ENCODE data around the gene NDUFAF4.

Gene NDUFAF4

GRCh38 chr6:96897396-96898240, at the start of gene NDUFAF4:
Gene NDUFAF4 (minus strand): TSS chr6:96897891. CDS start chr6:96897801, 90 bp downstream.
- DNase-seq (ENCODE audit: low spot score) = peak; percentile 97

GRCh38 chr6:96947055-96947454, 49.4 kb upstream of the NDUFAF4 start:
- DNase-seq (ENCODE audit: low spot score) = no peak

- DNase-seq (ENCODE audit: low spot score) = no peak
Measured at GRCh38 chr6:96943555-96944215, 46.0 kb upstream of the NDUFAF4 start.

- no peak for DNase-seq (ENCODE audit: low spot score)
Measured at GRCh38 chr6:96942676-96943075, 45.0 kb upstream of the NDUFAF4 start.

GRCh38 chr6:96940322-96940721, 42.6 kb upstream of the NDUFAF4 start:
- no peak for DNase-seq (ENCODE audit: low spot score)

GRCh38 chr6:96939007-96939805, 41.5 kb upstream of the NDUFAF4 start:
- peak; percentile 66 for DNase-seq (ENCODE audit: low spot score)

GRCh38 chr6:96934087-96934486, 36.4 kb upstream of the NDUFAF4 start:
- DNase-seq (ENCODE audit: low spot score) = no peak

- DNase-seq (ENCODE audit: low spot score) = no peak
Measured at GRCh38 chr6:96931198-96931597, 33.5 kb upstream of the NDUFAF4 start.

GRCh38 chr6:96929741-96930140, 32.0 kb upstream of the NDUFAF4 start:
- DNase-seq (ENCODE audit: low spot score) = no peak

GRCh38 chr6:96927660-96928059, 30.0 kb upstream of the NDUFAF4 start:
- no peak for DNase-seq (ENCODE audit: low spot score)

GRCh38 chr6:96926425-96926824, 28.7 kb upstream of the NDUFAF4 start:
- no peak for DNase-seq (ENCODE audit: low spot score)

GRCh38 chr6:96925290-96925687, 27.6 kb upstream of the NDUFAF4 start:
- no peak for DNase-seq (ENCODE audit: low spot score)

- DNase-seq (ENCODE audit: low spot score) = no peak
Measured at GRCh38 chr6:96923871-96924493, 26.3 kb upstream of the NDUFAF4 start.

GRCh38 chr6:96923400-96923799, 25.7 kb upstream of the NDUFAF4 start:
- DNase-seq (ENCODE audit: low spot score) = no peak

GRCh38 chr6:96917098-96917497, 19.4 kb upstream of the NDUFAF4 start:
- no peak for DNase-seq (ENCODE audit: low spot score)

GRCh38 chr6:96913621-96914020, 15.9 kb upstream of the NDUFAF4 start:
- DNase-seq (ENCODE audit: low spot score) = no peak

GRCh38 chr6:96911751-96912150, 14.1 kb upstream of the NDUFAF4 start:
- DNase-seq (ENCODE audit: low spot score) = no peak

- DNase-seq (ENCODE audit: low spot score) = no peak
Measured at GRCh38 chr6:96911171-96911570, 13.5 kb upstream of the NDUFAF4 start.

- no peak for DNase-seq (ENCODE audit: low spot score)
Measured at GRCh38 chr6:96909811-96910210, 12.1 kb upstream of the NDUFAF4 start.

- peak; percentile 74 for DNase-seq (ENCODE audit: low spot score)
Measured at GRCh38 chr6:96907498-96907897, 9.8 kb upstream of the NDUFAF4 start.

GRCh38 chr6:96900873-96901272, 3.2 kb upstream of the NDUFAF4 start:
- DNase-seq (ENCODE audit: low spot score) = peak; percentile 35

- no peak for DNase-seq (ENCODE audit: low spot score)
Measured at GRCh38 chr6:96899451-96899998, 1.8 kb upstream of the NDUFAF4 start.

All from COLO829 (cell line).